Calu3 (cell line): Measurements from ENCODE around the gene TRABD2B. TPM values are rescaled to one million over a fixed set of nuclear protein-coding genes. Genes with fewer than 3 reads are reported as not detected.

Experiments used
- BruUV-seq: library from RNA; stranded (reverse); fragments of 400-500 nt; replicated peaks from 2 replicates; lab custom pipeline; 2021; lab: Mats Ljungman, UMichigan
- CTCF ChIA-PET: fragments of 300-600 bp; sonication (Branson Sonifier 250); formaldehyde crosslinking; loops from one replicate; lab custom pipeline; 2022; ENCODE audit warnings: antibody characterized with exemption; lab: Charles Lee
- DNase-seq: peaks from one replicate; pipeline ENCODE4 v3.0.0; 2022
- H3K27ac Mint-ChIP-seq: one replicate; pipeline ENCODE4 v1.8.0; 2022; ENCODE audit warnings: mixed read lengths; ENCODE audit not compliant: unreplicated experiment
- H3K27me3 Mint-ChIP-seq: one replicate; pipeline ENCODE4 v1.8.0; 2022; ENCODE audit warnings: mixed read lengths; ENCODE audit not compliant: unreplicated experiment
- H3K36me3 Mint-ChIP-seq: one replicate; pipeline ENCODE4 v1.8.0; 2022; ENCODE audit warnings: mild to moderate bottlenecking, moderate library complexity, mixed read lengths; ENCODE audit not compliant: insufficient read depth, unreplicated experiment
- H3K4me1 Mint-ChIP-seq: one replicate; pipeline ENCODE4 v1.8.0; 2022; ENCODE audit warnings: mild to moderate bottlenecking, low read depth, mixed read lengths; ENCODE audit not compliant: unreplicated experiment
- H3K4me3 Mint-ChIP-seq: one replicate; pipeline ENCODE4 v1.8.0; 2022; ENCODE audit warnings: mild to moderate bottlenecking, low read depth, moderate library complexity, mixed read lengths; ENCODE audit not compliant: unreplicated experiment
- H3K9me3 Mint-ChIP-seq: one replicate; pipeline ENCODE4 v1.8.0; 2022; ENCODE audit warnings: low read depth, mixed read lengths; ENCODE audit not compliant: unreplicated experiment
- intact Hi-C: fragments of 100-400 bp; cut with micrococcal nuclease; formaldehyde crosslinking; loops from one replicate; pipeline ENCODE4 v1.10.0; 2022; ENCODE audit not compliant: unreplicated experiment
- total RNA-seq: library from RNA; stranded (reverse); gene quantifications from 2 replicates; pipeline ENCODE4 v1.2.3, GENCODE V29; 2022
- TF ChIP-seq, protein P1 (sequence below): fragments of 200-600 bp; IDR thresholded peaks from one replicate; pipeline ENCODE4 v1.8.0; 2022; ENCODE audit warnings: antibody characterized with exemption; ENCODE audit not compliant: unreplicated experiment

Gene TRABD2B
- total RNA-seq, 1 experiment from 2014 or later: 0.42 TPM

DNA sequence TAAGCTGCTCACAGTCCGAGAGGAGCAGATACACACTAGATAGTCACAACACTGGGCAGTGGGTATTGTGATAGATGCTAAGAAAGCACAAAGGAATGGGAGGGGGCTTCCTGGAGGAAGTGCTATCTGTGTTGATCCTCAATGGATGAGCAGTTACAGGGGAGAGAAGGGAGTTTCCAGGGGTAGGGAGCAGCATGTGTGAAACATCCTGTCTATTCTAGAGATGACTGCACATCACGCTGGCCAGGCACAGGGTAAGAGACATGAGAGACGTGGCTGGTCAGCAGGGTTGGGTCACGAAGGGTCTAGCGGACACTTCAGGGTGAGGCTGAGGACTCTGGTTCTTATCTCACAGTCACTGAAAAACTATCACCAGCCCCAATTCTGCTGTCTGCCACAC is 235.2 kb downstream of the TRABD2B start:
- CTCF ChIA-PET: no interaction called here
- intact Hi-C loops: no loop called here
- BruUV-seq: no TSS peak
- Mint-ChIP-seq H3K9me3 (no peaks in the 10 kb centered on the region), H3K27me3 (peaks cover 58% of the 10 kb centered on the region), H3K4me1 (peaks cover 6% of the 10 kb centered on the region), H3K4me3 (no peak overlapping the region), H3K27ac (no peak overlapping the region), H3K36me3 (no peaks in the 10 kb centered on the region)
- DNase-seq: no peak
- TF ChIP-seq, protein P1, sequence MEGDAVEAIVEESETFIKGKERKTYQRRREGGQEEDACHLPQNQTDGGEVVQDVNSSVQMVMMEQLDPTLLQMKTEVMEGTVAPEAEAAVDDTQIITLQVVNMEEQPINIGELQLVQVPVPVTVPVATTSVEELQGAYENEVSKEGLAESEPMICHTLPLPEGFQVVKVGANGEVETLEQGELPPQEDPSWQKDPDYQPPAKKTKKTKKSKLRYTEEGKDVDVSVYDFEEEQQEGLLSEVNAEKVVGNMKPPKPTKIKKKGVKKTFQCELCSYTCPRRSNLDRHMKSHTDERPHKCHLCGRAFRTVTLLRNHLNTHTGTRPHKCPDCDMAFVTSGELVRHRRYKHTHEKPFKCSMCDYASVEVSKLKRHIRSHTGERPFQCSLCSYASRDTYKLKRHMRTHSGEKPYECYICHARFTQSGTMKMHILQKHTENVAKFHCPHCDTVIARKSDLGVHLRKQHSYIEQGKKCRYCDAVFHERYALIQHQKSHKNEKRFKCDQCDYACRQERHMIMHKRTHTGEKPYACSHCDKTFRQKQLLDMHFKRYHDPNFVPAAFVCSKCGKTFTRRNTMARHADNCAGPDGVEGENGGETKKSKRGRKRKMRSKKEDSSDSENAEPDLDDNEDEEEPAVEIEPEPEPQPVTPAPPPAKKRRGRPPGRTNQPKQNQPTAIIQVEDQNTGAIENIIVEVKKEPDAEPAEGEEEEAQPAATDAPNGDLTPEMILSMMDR: no peak

DNA sequence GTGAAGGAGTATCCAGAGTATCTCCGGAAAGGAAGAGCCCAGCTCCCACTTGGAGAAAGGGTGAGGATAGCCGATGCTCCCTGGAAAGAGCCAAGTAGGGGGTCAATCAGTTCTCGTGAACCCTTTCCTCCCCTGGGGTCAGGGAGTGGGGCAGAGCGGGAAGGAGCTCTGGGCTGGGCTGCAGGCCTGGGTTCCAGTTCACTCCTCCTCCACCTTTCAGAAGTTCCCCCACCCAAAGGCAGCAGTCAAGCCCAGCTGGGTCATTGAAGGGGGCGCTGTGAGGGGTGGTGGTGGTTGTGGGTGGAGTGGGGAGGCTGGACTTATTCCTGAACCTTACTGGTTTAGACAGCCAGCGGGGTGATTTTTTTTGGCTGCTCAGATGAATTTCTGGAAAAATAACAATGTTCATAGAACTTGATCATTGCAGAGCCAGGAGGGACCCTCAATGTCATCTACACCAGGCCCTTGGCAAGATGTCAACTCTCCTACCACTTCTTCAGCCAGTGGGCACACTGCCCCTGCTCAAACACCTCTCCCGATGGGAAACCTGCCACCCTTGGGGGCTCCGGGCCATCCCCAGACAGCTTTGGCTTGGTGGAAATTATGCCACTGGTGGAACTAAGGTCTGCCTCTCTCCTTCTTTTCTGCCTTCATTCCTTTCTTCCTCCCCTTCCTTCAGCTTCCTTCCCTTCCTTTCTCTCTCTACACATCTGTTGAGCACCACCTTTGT is 235.8 kb downstream of the TRABD2B start:
- CTCF ChIA-PET: no interaction called here
- intact Hi-C loops: no loop called here
- Mint-ChIP-seq H3K4me1 (no peaks in the 10 kb centered on the region), H3K9me3 (no peaks in the 10 kb centered on the region), H3K27ac (no peak overlapping the region), H3K4me3 (no peak overlapping the region), H3K36me3 (no peaks in the 10 kb centered on the region), H3K27me3 (peaks cover 58% of the 10 kb centered on the region)
- BruUV-seq: no TSS peak
- no peak for DNase-seq
- TF ChIP-seq, protein P1: no peak

DNA sequence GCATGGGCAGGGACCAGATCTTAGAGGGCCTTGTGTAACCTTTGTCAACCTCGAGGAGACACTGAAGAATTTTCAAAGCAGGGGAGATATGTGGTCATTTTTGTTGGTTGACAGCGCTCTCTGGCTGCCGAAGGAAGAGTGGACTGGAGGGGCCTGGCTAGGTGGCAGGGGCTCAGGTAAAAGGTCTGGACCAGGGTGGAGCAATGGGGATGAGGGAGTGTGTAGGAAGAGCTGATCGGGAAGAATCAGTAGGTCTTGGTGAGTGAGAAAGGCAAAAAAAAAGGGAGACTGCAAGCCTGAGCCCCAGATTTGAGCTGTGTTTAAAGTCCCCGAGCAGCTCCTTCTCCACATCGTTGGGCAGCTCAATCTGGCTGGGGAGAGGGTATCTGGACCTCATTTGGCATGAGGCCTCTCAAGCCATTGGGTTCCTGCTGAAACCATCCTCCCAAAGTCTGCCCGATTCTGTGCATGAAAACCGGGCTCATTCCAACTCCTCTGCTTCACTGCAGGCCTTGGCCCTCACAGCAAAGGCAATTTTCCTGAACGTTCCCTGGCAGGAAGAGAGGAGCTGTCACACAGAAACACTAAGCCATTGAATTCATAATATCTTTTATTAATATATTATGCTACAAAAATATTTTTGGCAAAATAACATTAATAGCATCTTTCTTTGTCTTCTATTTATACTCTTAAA is 237.1 kb downstream of the TRABD2B start:
- DNase-seq: no peak
- Mint-ChIP-seq H3K27me3 (peaks cover 58% of the 10 kb centered on the region), H3K9me3 (no peaks in the 10 kb centered on the region), H3K4me3 (no peak overlapping the region), H3K27ac (no peak overlapping the region), H3K36me3 (no peaks in the 10 kb centered on the region), H3K4me1 (no peaks in the 10 kb centered on the region)
- intact Hi-C loops: no loop called here
- TF ChIP-seq, protein P1: no peak
- CTCF ChIA-PET: no interaction called here
- no TSS peak for BruUV-seq

DNA sequence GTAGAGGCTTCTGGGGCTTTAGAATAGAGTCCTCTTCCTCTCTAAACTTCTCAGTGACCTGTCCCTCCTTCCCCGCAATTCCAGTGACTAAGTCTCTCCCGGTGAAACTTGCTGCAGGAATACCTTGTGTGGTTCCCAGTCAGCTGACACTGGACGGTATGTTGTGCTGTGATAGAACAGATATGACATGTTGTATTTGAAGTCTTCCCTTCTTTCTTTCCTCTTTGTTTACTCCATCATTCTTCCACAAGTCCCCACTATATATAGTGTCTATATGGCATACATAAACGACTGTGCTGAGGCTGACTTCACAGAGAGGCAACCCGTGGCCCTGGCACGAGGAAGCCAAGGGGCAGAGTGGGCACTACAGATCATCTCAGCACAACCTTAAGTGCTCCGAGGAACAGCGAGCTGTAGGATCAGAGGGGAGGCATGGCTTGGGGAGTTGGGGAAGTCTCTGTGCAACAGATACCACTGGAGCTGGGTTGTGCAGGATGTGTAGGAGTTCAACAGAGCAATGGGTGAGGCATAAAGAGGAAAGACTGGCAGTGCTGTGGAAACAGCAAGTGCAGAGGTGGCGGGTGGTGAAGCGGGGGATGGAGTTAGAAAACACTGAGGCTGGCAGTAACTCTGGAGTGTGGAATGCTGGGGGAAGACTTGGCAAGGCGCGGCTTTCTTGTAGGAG is 237.8 kb downstream of the TRABD2B start:
- no peaks in the 10 kb centered on the region for H3K4me1 Mint-ChIP-seq
- CTCF ChIA-PET: no interaction called here
- no peaks in the 10 kb centered on the region for H3K36me3 Mint-ChIP-seq
- H3K9me3 Mint-ChIP-seq: no peaks in the 10 kb centered on the region
- H3K27ac Mint-ChIP-seq: no peak overlapping the region
- H3K4me3 Mint-ChIP-seq: no peak overlapping the region
- H3K27me3 Mint-ChIP-seq: peaks cover 58% of the 10 kb centered on the region
- BruUV-seq: no TSS peak
- TF ChIP-seq, protein P1: no peak
- intact Hi-C loops: no loop called here
- DNase-seq: no peak
